GM21528 (cell line): ENCODE measurements around the gene PARK7.

Experiments
- ATAC-seq: cut with Tn5 transposase; IDR thresholded peaks from one replicate; pipeline ENCODE4 v1.9.1; 2021; ENCODE audit warnings: mild to moderate bottlenecking, moderate library complexity; ENCODE audit not compliant: unreplicated experiment, low FRiP score

PARK7 gene

GRCh38 chr1:8021676-8022266, 60.3 kb downstream of the PARK7 start:
- ATAC-seq: no peak

GRCh38 chr1:8022395-8023286, 61.1 kb downstream of the PARK7 start:
- no peak for ATAC-seq

GRCh38 chr1:8023287-8023994, 61.9 kb downstream of the PARK7 start:
- ATAC-seq: no peak

DNA sequence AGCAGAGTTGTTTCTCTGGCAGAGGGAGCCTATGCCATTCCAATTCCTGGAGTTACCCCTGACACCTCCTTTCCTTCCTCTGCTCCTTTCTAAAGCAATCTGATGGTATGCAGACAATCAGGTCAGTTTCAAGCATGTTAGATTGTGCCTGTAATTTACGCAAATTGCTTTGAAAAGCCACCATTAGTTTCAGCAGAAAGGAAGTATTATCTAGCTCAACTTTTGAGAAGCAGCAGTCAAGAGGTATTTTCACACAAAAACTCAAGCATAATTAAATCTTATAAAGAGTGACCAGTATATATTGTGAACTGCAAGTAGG, 62.4 kb downstream of the PARK7 start:
- ATAC-seq: no peak

- ATAC-seq: no peak
These were observed 62.8 kb downstream of the PARK7 start for GRCh38 chr1:8024329-8024728.

DNA sequence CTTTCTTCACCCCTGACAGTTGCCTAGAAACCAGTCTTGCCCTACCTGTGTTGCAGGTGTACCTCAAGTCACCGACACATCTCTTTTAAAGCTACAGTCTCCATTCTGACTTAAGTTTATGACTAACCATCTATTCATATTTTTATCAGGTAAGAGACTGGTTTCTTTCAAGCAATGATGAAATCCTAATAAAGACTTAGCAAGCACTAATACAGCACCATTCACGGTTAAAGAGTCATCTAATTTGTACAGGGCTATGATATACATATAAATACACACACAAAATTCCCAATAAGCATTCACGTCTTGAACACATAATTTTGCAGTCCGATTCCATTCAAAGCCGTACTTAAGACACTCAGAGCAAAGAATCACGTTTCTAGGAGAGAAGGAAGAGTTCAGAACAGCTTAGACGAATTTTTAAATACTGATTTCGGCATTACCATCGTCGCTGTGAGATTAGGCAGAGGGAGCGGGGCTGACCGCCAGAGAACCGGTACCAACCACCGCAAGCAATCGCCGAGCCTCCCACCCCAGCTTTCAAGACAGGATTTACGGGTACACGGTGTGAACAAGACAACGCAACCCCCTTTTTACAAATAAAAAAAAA, 63.7 kb downstream of the PARK7 start:
- no peak for ATAC-seq

GRCh38 chr1:8025671-8026144, 64.2 kb downstream of the PARK7 start:
- peak; percentile 39 for ATAC-seq

DNA sequence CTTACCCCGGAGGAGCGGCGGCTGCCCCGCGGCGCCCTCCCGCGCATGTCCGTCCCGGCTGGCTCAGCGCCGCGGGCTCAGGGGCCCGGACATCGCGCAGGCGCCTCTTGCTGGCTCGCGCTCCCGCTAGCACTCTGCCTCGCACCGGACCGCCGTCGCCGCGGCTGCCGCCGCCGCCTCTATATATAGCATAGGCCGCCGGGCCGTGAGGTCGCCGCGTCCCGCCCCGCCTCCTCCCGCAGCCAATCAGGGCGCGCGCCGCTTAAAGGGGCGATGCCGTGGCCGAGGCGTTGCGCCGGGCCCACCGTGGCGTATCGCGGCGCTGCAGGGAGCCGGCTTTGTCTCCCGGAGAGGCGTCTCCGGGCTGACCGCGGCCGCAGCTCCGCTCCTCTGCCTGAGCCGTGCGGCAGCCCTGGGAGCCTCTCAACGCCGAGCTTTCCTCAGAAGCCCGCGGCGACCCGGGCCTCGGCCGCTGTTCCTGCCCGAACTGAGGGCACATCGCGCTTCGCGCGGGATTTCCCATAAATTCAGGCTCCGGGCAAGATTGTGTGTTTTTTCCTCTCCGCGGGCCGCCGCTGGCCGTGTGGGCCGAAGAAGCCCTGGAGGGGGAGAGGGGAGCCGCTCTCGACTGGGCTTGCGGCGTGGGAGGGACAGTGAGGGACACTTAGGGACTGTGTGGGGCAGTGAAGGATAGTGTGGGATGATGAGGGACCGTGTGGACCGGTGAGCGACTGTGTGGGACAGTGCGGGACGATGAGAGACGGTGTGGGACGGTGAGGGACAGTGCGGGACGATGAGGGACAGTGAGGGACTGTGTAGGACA, 64.9 kb downstream of the PARK7 start, which contains the start of gene ERRFI1:
Gene ERRFI1 (minus strand): TSS at position 157 of the 823 bp plus-strand sequence. CDS start 10,690 bp downstream, outside the sequence.
- peak; percentile 79 for ATAC-seq

DNA sequence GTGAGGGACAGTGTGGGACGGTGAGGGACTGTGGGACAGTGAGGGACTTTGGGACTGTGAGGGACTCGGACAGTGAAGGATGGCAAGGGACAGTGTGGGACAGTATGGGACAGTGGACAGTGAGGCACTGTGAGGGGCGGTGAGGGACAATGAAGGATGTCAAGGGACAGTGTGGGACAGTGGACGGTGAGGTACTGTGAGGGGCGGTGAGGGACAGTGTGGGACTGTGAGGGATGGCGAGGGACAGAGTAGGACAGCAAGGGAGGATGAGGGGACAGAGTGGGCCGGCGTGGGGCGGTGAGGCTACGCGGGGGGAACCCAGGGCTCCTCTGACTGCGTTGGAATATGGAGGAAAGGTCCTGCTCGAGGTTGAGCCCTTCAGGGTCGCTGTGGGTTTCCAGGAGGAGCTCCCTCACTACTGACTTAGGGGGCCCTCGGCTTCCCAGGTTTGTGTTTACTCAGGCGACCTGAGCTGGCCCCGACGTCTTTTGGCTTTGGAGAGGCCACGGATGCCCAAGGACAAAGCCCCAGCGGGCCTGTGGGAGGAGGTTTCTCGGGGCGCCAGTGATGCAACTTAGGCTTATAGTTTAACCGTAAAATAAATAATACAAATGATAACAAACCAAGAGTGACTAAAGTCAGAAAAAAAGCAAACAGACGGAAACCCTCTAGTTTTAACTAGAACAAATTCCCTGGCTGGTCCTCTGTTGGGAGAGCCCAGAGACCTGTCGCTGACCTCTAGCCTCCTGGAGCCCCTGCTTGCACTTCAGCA, 65.7 kb downstream of the PARK7 start:
- ATAC-seq: no peak

GRCh38 chr1:8027748-8028570, 66.4 kb downstream of the PARK7 start:
- no peak for ATAC-seq

DNA sequence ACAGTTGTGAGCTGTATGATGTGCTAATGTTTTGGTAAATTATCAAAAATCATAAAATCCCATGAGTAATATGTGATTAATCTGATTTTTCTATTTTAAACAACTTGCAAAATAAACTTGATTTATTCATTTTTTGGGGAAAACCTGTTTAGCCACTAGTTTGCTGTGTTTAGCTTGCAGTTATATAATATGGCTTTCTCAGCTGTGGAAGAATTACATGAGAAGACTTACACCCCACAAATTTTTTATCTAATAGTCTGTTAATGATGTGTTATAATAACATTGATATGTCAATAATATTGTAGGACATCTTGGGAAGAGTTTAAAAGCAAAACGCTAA, 67.0 kb downstream of the PARK7 start:
- no peak for ATAC-seq

DNA sequence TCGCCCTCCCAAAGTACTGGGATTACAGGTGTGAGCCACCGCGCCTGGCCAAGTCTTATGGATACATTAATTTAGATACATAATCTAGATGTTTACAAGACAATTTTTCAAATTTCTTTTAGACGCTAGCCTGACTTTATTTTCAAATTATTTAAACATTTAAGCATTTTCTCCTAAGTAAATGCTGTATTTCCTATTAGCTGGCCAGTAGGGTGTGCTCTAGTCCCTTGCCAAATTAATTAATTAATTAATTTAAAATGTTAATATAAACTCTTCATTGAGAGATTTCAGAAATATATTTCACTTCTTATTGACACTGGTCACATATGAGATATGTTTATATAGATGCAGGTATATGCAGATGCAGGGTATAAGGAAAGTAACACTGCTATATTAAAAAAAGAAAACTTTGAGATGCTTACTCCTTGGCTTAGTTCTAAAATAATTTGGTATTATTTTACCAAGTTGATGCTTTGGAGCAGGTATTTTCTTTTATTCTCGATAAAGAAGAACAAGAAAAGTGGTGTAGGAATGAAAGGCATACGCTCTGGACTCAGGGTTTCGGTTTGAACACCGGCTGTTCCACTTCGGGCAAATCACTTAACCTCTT, 69.8 kb downstream of the PARK7 start:
- no peak for ATAC-seq

DNA sequence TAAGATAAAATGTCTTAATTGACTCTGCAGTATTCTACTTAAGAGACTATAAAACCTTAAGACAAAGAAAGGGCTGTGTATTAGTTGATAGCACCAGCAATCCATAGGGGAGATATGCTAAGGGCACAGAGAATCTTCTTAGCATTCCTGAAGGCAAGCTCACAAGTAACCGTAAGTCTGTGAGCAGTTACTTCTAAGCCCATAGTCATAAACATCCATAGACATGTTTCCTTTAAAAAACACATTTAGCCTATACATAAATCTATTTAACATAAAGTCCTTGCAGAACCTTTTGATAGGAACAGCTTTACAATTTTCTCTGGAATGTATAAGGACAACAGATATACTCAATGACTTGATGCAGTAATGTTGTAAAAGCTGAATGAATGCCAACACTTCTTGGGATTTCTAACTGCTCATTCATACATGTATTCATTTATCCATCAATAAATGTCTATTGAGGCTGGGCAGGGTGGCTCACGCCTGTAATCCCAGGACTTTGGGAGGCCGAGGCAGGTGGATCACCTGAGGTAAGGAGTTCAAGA, 70.9 kb downstream of the PARK7 start:
- no peak for ATAC-seq

GRCh38 chr1:8033322-8033721, 71.8 kb downstream of the PARK7 start:
- ATAC-seq: no peak
